SK-N-SH treated with all-trans-retinoic acid at 6 μM for 48 hours (cell line): ENCODE results near the gene NADK2.

Source experiments
- ATAC-seq: fragments of 200-7000 bp; cut with Tn5 transposase; 3 replicates; pipeline ENCODE4 v1.9.1; 2020; ENCODE audit warnings: mild to moderate bottlenecking, moderate library complexity
- ARNTL ChIP-seq: fragments of 450-650 bp; formaldehyde crosslinking; IDR thresholded peaks from 2 replicates; pipeline ENCODE4 v1.5.0; 2020; ENCODE audit warnings: low read depth, mild to moderate bottlenecking, moderate library complexity, borderline replicate concordance
- CREB5 ChIP-seq: fragments of 250-450 bp; sonication (Bioruptor Pico); IDR thresholded peaks from 2 replicates; pipeline ENCODE4 v1.5.1; 2020; ENCODE audit warnings: low read depth, mild to moderate bottlenecking, moderate library complexity
- CSDC2 ChIP-seq: fragments of 250-450 bp; sonication (Bioruptor Pico); IDR thresholded peaks from 2 replicates; pipeline ENCODE4 v1.5.0; 2020; ENCODE audit warnings: mild to moderate bottlenecking, moderate library complexity
- CSRNP3 ChIP-seq: fragments of 250-450 bp; sonication (Bioruptor Pico); IDR thresholded peaks from 2 replicates; pipeline ENCODE4 v1.5.1; 2021; ENCODE audit warnings: mild to moderate bottlenecking, moderate library complexity
- ESRRG ChIP-seq: fragments of 250-450 bp; sonication (Bioruptor Pico); IDR thresholded peaks from 2 replicates; pipeline ENCODE4 v1.6.1; 2021; ENCODE audit warnings: mild to moderate bottlenecking
- OSR1 ChIP-seq: fragments of 250-450 bp; sonication (Bioruptor Pico); IDR thresholded peaks from 2 replicates; pipeline ENCODE4 v1.8.0; 2022; ENCODE audit warnings: moderate library complexity, mild to moderate bottlenecking, inconsistent platforms
- PATZ1 ChIP-seq: fragments of 250-450 bp; sonication (Bioruptor Pico); IDR thresholded peaks from 2 replicates; pipeline ENCODE4 v1.8.0; 2020; ENCODE audit warnings: mild to moderate bottlenecking, moderate library complexity, borderline replicate concordance
- POU6F1 ChIP-seq: fragments of 250-450 bp; sonication (Bioruptor Pico); IDR thresholded peaks from 2 replicates; pipeline ENCODE4 v1.8.0; 2021; ENCODE audit warnings: low read depth, mild to moderate bottlenecking, moderate library complexity, borderline replicate concordance
- PPARA ChIP-seq: fragments of 250-450 bp; sonication (Bioruptor Pico); IDR thresholded peaks from 2 replicates; pipeline ENCODE4 v1.5.0; 2020; ENCODE audit warnings: mild to moderate bottlenecking, borderline replicate concordance
- RARB ChIP-seq: fragments of 250-450 bp; sonication (Bioruptor Pico); IDR thresholded peaks from 2 replicates; pipeline ENCODE4 v1.8.0; 2021; ENCODE audit warnings: mild to moderate bottlenecking, moderate library complexity
- SNAI2 ChIP-seq: fragments of 250-450 bp; sonication (Bioruptor Pico); IDR thresholded peaks from 2 replicates; pipeline ENCODE4 v1.5.0; 2020; ENCODE audit warnings: mild to moderate bottlenecking, moderate library complexity
- TCF4 ChIP-seq: fragments of 250-450 bp; sonication (Bioruptor Pico); IDR thresholded peaks from 2 replicates; pipeline ENCODE4 v1.8.0; 2021; ENCODE audit warnings: mild to moderate bottlenecking, moderate library complexity, borderline replicate concordance
- TSHZ2 ChIP-seq: fragments of 250-450 bp; sonication (Bioruptor Pico); IDR thresholded peaks from 2 replicates; pipeline ENCODE4 v1.5.0; 2020; ENCODE audit warnings: mild to moderate bottlenecking, moderate library complexity
- ZFP3 ChIP-seq: fragments of 250-450 bp; sonication (Bioruptor Pico); IDR thresholded peaks from 2 replicates; pipeline ENCODE4 v1.5.0; 2020; ENCODE audit warnings: mild to moderate bottlenecking, moderate library complexity
- ZFP30 ChIP-seq: fragments of 450-650 bp; formaldehyde crosslinking; IDR thresholded peaks from 2 replicates; pipeline ENCODE4 v1.5.0; 2022; ENCODE audit warnings: mild to moderate bottlenecking, moderate library complexity
- ZNF565 ChIP-seq: fragments of 450-650 bp; formaldehyde crosslinking; conservative IDR thresholded peaks from 2 replicates; pipeline ENCODE4 v1.5.0; 2020; ENCODE audit warnings: low read depth, mild to moderate bottlenecking, moderate library complexity
- ZNF8 ChIP-seq: fragments of 450-650 bp; formaldehyde crosslinking; IDR thresholded peaks from 2 replicates; pipeline ENCODE4 v1.5.0; 2020; ENCODE audit warnings: mild to moderate bottlenecking, moderate library complexity

Gene NADK2

GRCh38 chr5:36246036-36246800, 4.5 kb upstream of the NADK2 start:
- TF ChIP-seq TSHZ2 (no peak), CSRNP3 (CRISPR knock-in tag) (no peak), ESRRG (CRISPR knock-in tag) (no peak), ZFP3 (CRISPR knock-in tag) (no peak), CSDC2 (CRISPR knock-in tag) (no peak), ZNF565 (no peak), POU6F1 (CRISPR knock-in tag) (no peak), TCF4 (CRISPR knock-in tag) (no peak), SNAI2 (CRISPR knock-in tag) (no peak), RARB (CRISPR knock-in tag) (no peak), ARNTL (no peak)
- no peak for ATAC-seq

- no peak for TF ChIP-seq ZNF8 (CRISPR knock-in tag)
- TF ChIP-seq POU6F1 (CRISPR knock-in tag), result no peak
- no peak for TF ChIP-seq PATZ1 (CRISPR knock-in tag)
- ATAC-seq, result no peak
These were observed 2.4 kb upstream of the NADK2 start for GRCh38 chr5:36244076-36244475.

GRCh38 chr5:36243653-36244052, 1.9 kb upstream of the NADK2 start:
- no peak for ATAC-seq
- TF ChIP-seq OSR1 (CRISPR knock-in tag) (no peak), TSHZ2 (no peak), CSRNP3 (CRISPR knock-in tag) (no peak), CREB5 (CRISPR knock-in tag) (no peak), ARNTL (no peak), PPARA (CRISPR knock-in tag) (no peak), ZFP30 (CRISPR knock-in tag) (no peak), ZNF8 (CRISPR knock-in tag) (no peak)
